ENCODE results near the gene ATL3.
"Not testable (repeated sequence)": the region's sequence is repeated elsewhere in the genome, so short reads cannot be mapped to it uniquely, and the experiment has no call there.

The ATL3 gene

GRCh38 chr11:63595296-63595695, 75.9 kb downstream of the ATL3 start:
- no peak for TF ChIP-seq CTCF (IDR thresholded peaks at IDR 0.05; ENCODE audit: borderline replicate concordance, control extremely low read depth, extremely low read depth, insufficient read depth, missing control alignments)
- in situ Hi-C loops (cut with MboI; ENCODE audit: low sequenced_read_pairs, unreplicated experiment) = no loop called here

GRCh38 chr11:63592975-63593395, 78.2 kb downstream of the ATL3 start:
- peak; percentile 39 for TF ChIP-seq CTCF (IDR thresholded peaks at IDR 0.05; ENCODE audit: borderline replicate concordance, control extremely low read depth, extremely low read depth, insufficient read depth, missing control alignments)
- no peak for DNase-seq (ENCODE audit: low spot score)
- in situ Hi-C loops (cut with MboI; ENCODE audit: low sequenced_read_pairs, unreplicated experiment) = no loop called here

More at GRCh38 chr11:63595296-63595695, 75.9 kb downstream of the ATL3 start:
- no peak for DNase-seq (ENCODE audit: low spot score)

GRCh38 chr11:63590024-63590788, 81.0 kb downstream of the ATL3 start:
- no peak for TF ChIP-seq CTCF (IDR thresholded peaks at IDR 0.05; ENCODE audit: borderline replicate concordance, control extremely low read depth, extremely low read depth, insufficient read depth, missing control alignments)
- in situ Hi-C loops (cut with MboI; ENCODE audit: low sequenced_read_pairs, unreplicated experiment) = no loop called here
- DNase-seq (ENCODE audit: low spot score) = no peak

GRCh38 chr11:63589000-63589399, 82.2 kb downstream of the ATL3 start:
- no peak for TF ChIP-seq CTCF (IDR thresholded peaks at IDR 0.05; ENCODE audit: borderline replicate concordance, control extremely low read depth, extremely low read depth, insufficient read depth, missing control alignments)
- no peak for DNase-seq (ENCODE audit: low spot score)
- in situ Hi-C loops (cut with MboI; ENCODE audit: low sequenced_read_pairs, unreplicated experiment) = no loop called here

- no peak for DNase-seq (ENCODE audit: low spot score)
- in situ Hi-C loops (cut with MboI; ENCODE audit: low sequenced_read_pairs, unreplicated experiment) = no loop called here
- no peak for TF ChIP-seq CTCF (IDR thresholded peaks at IDR 0.05; ENCODE audit: borderline replicate concordance, control extremely low read depth, extremely low read depth, insufficient read depth, missing control alignments)
Observed at GRCh38 chr11:63586451-63587166, 84.6 kb downstream of the ATL3 start.

GRCh38 chr11:63583357-63583677, 87.9 kb downstream of the ATL3 start:
- no peak for DNase-seq (ENCODE audit: low spot score)
- no peak for TF ChIP-seq CTCF (IDR thresholded peaks at IDR 0.05; ENCODE audit: borderline replicate concordance, control extremely low read depth, extremely low read depth, insufficient read depth, missing control alignments)
- in situ Hi-C loops (cut with MboI; ENCODE audit: low sequenced_read_pairs, unreplicated experiment) = no loop called here

GRCh38 chr11:63581224-63581623, 90.0 kb downstream of the ATL3 start:
- in situ Hi-C loops (cut with MboI; ENCODE audit: low sequenced_read_pairs, unreplicated experiment) = not testable (repeated sequence)

GRCh38 chr11:63578882-63579281, 92.3 kb downstream of the ATL3 start:
- in situ Hi-C loops (cut with MboI; ENCODE audit: low sequenced_read_pairs, unreplicated experiment); DNase-seq (ENCODE audit: low spot score): not testable (repeated sequence)

More at GRCh38 chr11:63581224-63581623, 90.0 kb downstream of the ATL3 start:
- DNase-seq (ENCODE audit: low spot score) = not testable (repeated sequence)

Measured in GM13976 (cell line).